ENCODE data around the gene SETD9.

SETD9 gene

GRCh38 chr5:56922922-56923321 is 13.5 kb downstream of the SETD9 start:
- no peak overlapping the region for H3K4me3 ChIP-seq (ENCODE audit: low read length in 2 of 2)
- no peak overlapping the region for H3K9ac ChIP-seq (ENCODE audit: low read depth in 1 of 2, low read length in 2 of 2)
- no peaks in the 10 kb centered on the region for H3K27me3 ChIP-seq (ENCODE audit: control insufficient read depth in 2 of 2, insufficient read depth in 2 of 2, low read length in 2 of 2)
- no peak overlapping the region for H3K27ac ChIP-seq (ENCODE audit: low read depth in 2 of 2, low read length in 2 of 2)
- H3K36me3 ChIP-seq (ENCODE audit: control insufficient read depth in 2 of 2, insufficient read depth in 2 of 2, low read length in 2 of 2), result peaks cover 62 to 63% of the 10 kb centered on the region in 2 donors
- H3K4me1 ChIP-seq (ENCODE audit: control insufficient read depth in 2 of 2, insufficient read depth in 2 of 2, low read length in 2 of 2), result no peaks in the 10 kb centered on the region
- no peaks in the 10 kb centered on the region for H3K9me3 ChIP-seq (ENCODE audit: control insufficient read depth in 2 of 2, low read length in 2 of 2)

GRCh38 chr5:56934325-56934724 is 24.9 kb downstream of the SETD9 start:
- no peak overlapping the region for H3K27ac ChIP-seq (ENCODE audit: low read depth in 2 of 2, low read length in 2 of 2)
- H3K4me3 ChIP-seq (ENCODE audit: low read length in 2 of 2), result no peak overlapping the region
- H3K27me3 ChIP-seq (ENCODE audit: control insufficient read depth in 2 of 2, insufficient read depth in 2 of 2, low read length in 2 of 2), result no peaks in the 10 kb centered on the region
- no peak overlapping the region for H3K9ac ChIP-seq (ENCODE audit: low read depth in 1 of 2, low read length in 2 of 2)
- H3K4me1 ChIP-seq (ENCODE audit: control insufficient read depth in 2 of 2, insufficient read depth in 2 of 2, low read length in 2 of 2), result no peaks in the 10 kb centered on the region
- H3K9me3 ChIP-seq (ENCODE audit: control insufficient read depth in 2 of 2, low read length in 2 of 2), result no peaks in the 10 kb centered on the region
- H3K36me3 ChIP-seq (ENCODE audit: control insufficient read depth in 2 of 2, insufficient read depth in 2 of 2, low read length in 2 of 2), result peaks cover 70 to 77% of the 10 kb centered on the region in 2 donors

GRCh38 chr5:56938858-56939257 is 29.5 kb downstream of the SETD9 start:
- Histone ChIP-seq H3K27me3 (ENCODE audit: control insufficient read depth in 2 of 2, insufficient read depth in 2 of 2, low read length in 2 of 2) (no peaks in the 10 kb centered on the region), H3K27ac (ENCODE audit: low read depth in 2 of 2, low read length in 2 of 2) (no peak overlapping the region), H3K9ac (ENCODE audit: low read depth in 1 of 2, low read length in 2 of 2) (no peak overlapping the region), H3K4me1 (ENCODE audit: control insufficient read depth in 2 of 2, insufficient read depth in 2 of 2, low read length in 2 of 2) (no peaks in the 10 kb centered on the region), H3K36me3 (ENCODE audit: control insufficient read depth in 2 of 2, insufficient read depth in 2 of 2, low read length in 2 of 2) (peaks cover 69 to 75% of the 10 kb centered on the region in 2 donors), H3K9me3 (ENCODE audit: control insufficient read depth in 2 of 2, low read length in 2 of 2) (no peaks in the 10 kb centered on the region), H3K4me3 (ENCODE audit: low read length in 2 of 2) (no peak overlapping the region)

GRCh38 chr5:56941981-56942380 is 32.6 kb downstream of the SETD9 start:
- H3K9me3 ChIP-seq (ENCODE audit: control insufficient read depth in 2 of 2, low read length in 2 of 2), result no peaks in the 10 kb centered on the region
- no peak overlapping the region for H3K4me3 ChIP-seq (ENCODE audit: low read length in 2 of 2)
- no peak overlapping the region for H3K27ac ChIP-seq (ENCODE audit: low read depth in 2 of 2, low read length in 2 of 2)
- H3K4me1 ChIP-seq (ENCODE audit: control insufficient read depth in 2 of 2, insufficient read depth in 2 of 2, low read length in 2 of 2), result no peaks in the 10 kb centered on the region
- H3K27me3 ChIP-seq (ENCODE audit: control insufficient read depth in 2 of 2, insufficient read depth in 2 of 2, low read length in 2 of 2), result no peaks in the 10 kb centered on the region
- H3K9ac ChIP-seq (ENCODE audit: low read depth in 1 of 2, low read length in 2 of 2), result no peak overlapping the region
- peaks cover 62 to 63% of the 10 kb centered on the region in 2 donors for H3K36me3 ChIP-seq (ENCODE audit: control insufficient read depth in 2 of 2, insufficient read depth in 2 of 2, low read length in 2 of 2)

GRCh38 chr5:56947052-56947451 is 37.7 kb downstream of the SETD9 start:
- Histone ChIP-seq H3K9me3 (ENCODE audit: control insufficient read depth in 2 of 2, low read length in 2 of 2) (no peaks in the 10 kb centered on the region), H3K9ac (ENCODE audit: low read depth in 1 of 2, low read length in 2 of 2) (no peak overlapping the region), H3K4me1 (ENCODE audit: control insufficient read depth in 2 of 2, insufficient read depth in 2 of 2, low read length in 2 of 2) (peaks cover 3 to 4% of the 10 kb centered on the region in 2 donors), H3K27me3 (ENCODE audit: control insufficient read depth in 2 of 2, insufficient read depth in 2 of 2, low read length in 2 of 2) (no peaks in the 10 kb centered on the region), H3K36me3 (ENCODE audit: control insufficient read depth in 2 of 2, insufficient read depth in 2 of 2, low read length in 2 of 2) (peaks cover 26 to 32% of the 10 kb centered on the region in 2 donors), H3K4me3 (ENCODE audit: low read length in 2 of 2) (no peak overlapping the region), H3K27ac (ENCODE audit: low read depth in 2 of 2, low read length in 2 of 2) (no peak overlapping the region)

GRCh38 chr5:56950626-56951125 is 41.3 kb downstream of the SETD9 start:
- peak overlapping the region; percentile 85 to 89 for H3K4me3 ChIP-seq (ENCODE audit: low read length in 2 of 2)

GRCh38 chr5:56951126-56951945 is 41.9 kb downstream of the SETD9 start:
- Histone ChIP-seq H3K27ac (ENCODE audit: low read depth in 2 of 2, low read length in 2 of 2) (peak overlapping the region; percentile 75 to 77), H3K36me3 (ENCODE audit: control insufficient read depth in 2 of 2, insufficient read depth in 2 of 2, low read length in 2 of 2) (peaks cover 6 to 9% of the 10 kb centered on the region in 2 donors), H3K4me1 (ENCODE audit: control insufficient read depth in 2 of 2, insufficient read depth in 2 of 2, low read length in 2 of 2) (peaks cover 9 to 11% of the 10 kb centered on the region in 2 donors), H3K4me3 (ENCODE audit: low read length in 2 of 2) (peak overlapping the region; percentile 85 to 89), H3K9me3 (ENCODE audit: control insufficient read depth in 2 of 2, low read length in 2 of 2) (no peaks in the 10 kb centered on the region), H3K9ac (ENCODE audit: low read depth in 1 of 2, low read length in 2 of 2) (peak overlapping the region; percentile 83 to 85), H3K27me3 (ENCODE audit: control insufficient read depth in 2 of 2, insufficient read depth in 2 of 2, low read length in 2 of 2) (no peaks in the 10 kb centered on the region)

More at GRCh38 chr5:56950626-56951125, 41.3 kb downstream of the SETD9 start:
- Histone ChIP-seq H3K27ac (ENCODE audit: low read depth in 2 of 2, low read length in 2 of 2) (peak overlapping the region; percentile 75 to 77), H3K9ac (ENCODE audit: low read depth in 1 of 2, low read length in 2 of 2) (peak overlapping the region; percentile 83 to 85), H3K4me1 (ENCODE audit: control insufficient read depth in 2 of 2, insufficient read depth in 2 of 2, low read length in 2 of 2) (peaks cover 9 to 11% of the 10 kb centered on the region in 2 donors), H3K9me3 (ENCODE audit: control insufficient read depth in 2 of 2, low read length in 2 of 2) (no peaks in the 10 kb centered on the region), H3K36me3 (ENCODE audit: control insufficient read depth in 2 of 2, insufficient read depth in 2 of 2, low read length in 2 of 2) (peaks cover 12 to 13% of the 10 kb centered on the region in 2 donors), H3K27me3 (ENCODE audit: control insufficient read depth in 2 of 2, insufficient read depth in 2 of 2, low read length in 2 of 2) (no peaks in the 10 kb centered on the region)

- no peaks in the 10 kb centered on the region for H3K9me3 ChIP-seq (ENCODE audit: control insufficient read depth in 2 of 2, low read length in 2 of 2)
- H3K27ac ChIP-seq (ENCODE audit: low read depth in 2 of 2, low read length in 2 of 2), result peak within 1 kb of the TSS; percentile 80 to 87
- H3K9ac ChIP-seq (ENCODE audit: low read depth in 1 of 2, low read length in 2 of 2), result peak within 1 kb of the TSS; percentile 85 to 90
- peak within 1 kb of the TSS; percentile 85 to 92 for H3K4me3 ChIP-seq (ENCODE audit: low read length in 2 of 2)
- no peaks in the 10 kb centered on the region for H3K27me3 ChIP-seq (ENCODE audit: control insufficient read depth in 2 of 2, insufficient read depth in 2 of 2, low read length in 2 of 2)
- H3K36me3 ChIP-seq (ENCODE audit: control insufficient read depth in 2 of 2, insufficient read depth in 2 of 2, low read length in 2 of 2), result peaks cover 0 to 5% of the 10 kb centered on the region in 2 donors
- peaks cover 9 to 11% of the 10 kb centered on the region in 2 donors for H3K4me1 ChIP-seq (ENCODE audit: control insufficient read depth in 2 of 2, insufficient read depth in 2 of 2, low read length in 2 of 2)
These were observed 42.7 kb downstream of the SETD9 start, which contains the start of gene MIER3 for GRCh38 chr5:56951946-56952691. MIER3 (minus strand) TSS chr5:56952123; CDS start chr5:56952102, 21 bp downstream.

- no peak overlapping the region for H3K4me3 ChIP-seq (ENCODE audit: low read length in 2 of 2)
- H3K36me3 ChIP-seq (ENCODE audit: control insufficient read depth in 2 of 2, insufficient read depth in 2 of 2, low read length in 2 of 2), result no peaks in the 10 kb centered on the region
- H3K9ac ChIP-seq (ENCODE audit: low read depth in 1 of 2, low read length in 2 of 2), result no peak overlapping the region
- no peak overlapping the region for H3K27ac ChIP-seq (ENCODE audit: low read depth in 2 of 2, low read length in 2 of 2)
- no peaks in the 10 kb centered on the region for H3K9me3 ChIP-seq (ENCODE audit: control insufficient read depth in 2 of 2, low read length in 2 of 2)
- no peaks in the 10 kb centered on the region for H3K27me3 ChIP-seq (ENCODE audit: control insufficient read depth in 2 of 2, insufficient read depth in 2 of 2, low read length in 2 of 2)
- peaks cover 11 to 17% of the 10 kb centered on the region in 2 donors for H3K4me1 ChIP-seq (ENCODE audit: control insufficient read depth in 2 of 2, insufficient read depth in 2 of 2, low read length in 2 of 2)
These were observed 44.9 kb downstream of the SETD9 start for GRCh38 chr5:56954262-56954661.

GRCh38 chr5:56958595-56958994 is 49.2 kb downstream of the SETD9 start:
- no peaks in the 10 kb centered on the region for H3K36me3 ChIP-seq (ENCODE audit: control insufficient read depth in 2 of 2, insufficient read depth in 2 of 2, low read length in 2 of 2)
- no peaks in the 10 kb centered on the region for H3K9me3 ChIP-seq (ENCODE audit: control insufficient read depth in 2 of 2, low read length in 2 of 2)
- H3K27ac ChIP-seq (ENCODE audit: low read depth in 2 of 2, low read length in 2 of 2), result no peak overlapping the region
- peaks cover 1 to 16% of the 10 kb centered on the region in 2 donors for H3K4me1 ChIP-seq (ENCODE audit: control insufficient read depth in 2 of 2, insufficient read depth in 2 of 2, low read length in 2 of 2)
- H3K27me3 ChIP-seq (ENCODE audit: control insufficient read depth in 2 of 2, insufficient read depth in 2 of 2, low read length in 2 of 2), result peaks cover 0 to 2% of the 10 kb centered on the region in 2 donors
- no peak overlapping the region for H3K9ac ChIP-seq (ENCODE audit: low read depth in 1 of 2, low read length in 2 of 2)
- no peak overlapping the region for H3K4me3 ChIP-seq (ENCODE audit: low read length in 2 of 2)
